Tibial nerve (tissue), 4 donors: Measurements from ENCODE around the gene OR4M1.
"Not testable (repeated sequence)": the region's sequence is repeated elsewhere in the genome, so short reads cannot be mapped to it uniquely, and the experiment has no call there.

Experiments used
- EP300 ChIP-seq, 2 donors: sonication (generic); formaldehyde crosslinking; IDR thresholded peaks; one replicate each; pipeline ENCODE4 v1.6.1; 2017; ENCODE audit warnings: antibody characterized with exemption in 2 of 2, mild to moderate bottlenecking in 1 of 2
- POLR2A ChIP-seq, 2 donors: fragments of 450-650 bp; IDR thresholded peaks; one replicate each; pipeline ENCODE4 v1.6.1; 2017; ENCODE audit warnings: antibody characterized with exemption in 2 of 2, mild to moderate bottlenecking in 2 of 2, moderate library complexity in 2 of 2
- TF ChIP-seq, protein P1 (sequence below), 5 experiments: fragments of 200-600 bp in 3 of 5; fragments of 450-650 bp in 2 of 5; sonication (generic) in 3 of 5; IDR thresholded peaks; one replicate each; pipeline ENCODE4 v1.5.1; 2016 to 2019; ENCODE audit warnings: antibody characterized with exemption in 5 of 5, mild to moderate bottlenecking in 3 of 5, moderate library complexity in 2 of 5

DNA sequence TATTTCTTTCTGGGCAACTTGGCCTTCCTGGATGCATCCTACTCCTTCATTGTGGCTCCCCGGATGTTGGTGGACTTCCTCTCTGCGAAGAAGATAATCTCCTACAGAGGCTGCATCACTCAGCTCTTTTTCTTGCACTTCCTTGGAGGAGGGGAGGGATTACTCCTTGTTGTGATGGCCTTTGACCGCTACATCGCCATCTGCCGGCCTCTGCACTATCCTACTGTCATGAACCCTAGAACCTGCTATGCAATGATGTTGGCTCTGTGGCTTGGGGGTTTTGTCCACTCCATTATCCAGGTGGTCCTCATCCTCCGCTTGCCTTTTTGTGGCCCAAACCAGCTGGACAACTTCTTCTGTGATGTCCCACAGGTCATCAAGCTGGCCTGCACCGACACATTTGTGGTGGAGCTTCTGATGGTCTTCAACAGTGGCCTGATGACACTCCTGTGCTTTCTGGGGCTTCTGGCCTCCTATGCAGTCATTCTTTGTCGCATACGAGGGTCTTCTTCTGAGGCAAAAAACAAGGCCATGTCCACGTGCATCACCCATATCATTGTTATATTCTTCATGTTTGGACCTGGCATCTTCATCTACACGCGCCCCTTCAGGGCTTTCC lies 54.4 kb downstream of the OR4M1 start:
- TF ChIP-seq, protein P1, sequence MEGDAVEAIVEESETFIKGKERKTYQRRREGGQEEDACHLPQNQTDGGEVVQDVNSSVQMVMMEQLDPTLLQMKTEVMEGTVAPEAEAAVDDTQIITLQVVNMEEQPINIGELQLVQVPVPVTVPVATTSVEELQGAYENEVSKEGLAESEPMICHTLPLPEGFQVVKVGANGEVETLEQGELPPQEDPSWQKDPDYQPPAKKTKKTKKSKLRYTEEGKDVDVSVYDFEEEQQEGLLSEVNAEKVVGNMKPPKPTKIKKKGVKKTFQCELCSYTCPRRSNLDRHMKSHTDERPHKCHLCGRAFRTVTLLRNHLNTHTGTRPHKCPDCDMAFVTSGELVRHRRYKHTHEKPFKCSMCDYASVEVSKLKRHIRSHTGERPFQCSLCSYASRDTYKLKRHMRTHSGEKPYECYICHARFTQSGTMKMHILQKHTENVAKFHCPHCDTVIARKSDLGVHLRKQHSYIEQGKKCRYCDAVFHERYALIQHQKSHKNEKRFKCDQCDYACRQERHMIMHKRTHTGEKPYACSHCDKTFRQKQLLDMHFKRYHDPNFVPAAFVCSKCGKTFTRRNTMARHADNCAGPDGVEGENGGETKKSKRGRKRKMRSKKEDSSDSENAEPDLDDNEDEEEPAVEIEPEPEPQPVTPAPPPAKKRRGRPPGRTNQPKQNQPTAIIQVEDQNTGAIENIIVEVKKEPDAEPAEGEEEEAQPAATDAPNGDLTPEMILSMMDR (IDR thresholded peaks at IDR 0.05) = not testable (repeated sequence)
- TF ChIP-seq POLR2A, EP300 (IDR thresholded peaks at IDR 0.05): not testable (repeated sequence)
